ENCODE data around the gene MSANTD1.

Gene MSANTD1

GRCh38 chr4:3267576-3268394 lies 18.8 kb downstream of the MSANTD1 start:
- DNase-seq: no peak

- no peak for DNase-seq
Measured at GRCh38 chr4:3268395-3269104, 19.6 kb downstream of the MSANTD1 start.

- DNase-seq: no peak
Measured at GRCh38 chr4:3269105-3269927, 20.4 kb downstream of the MSANTD1 start.

GRCh38 chr4:3269991-3270611 lies 21.1 kb downstream of the MSANTD1 start:
- no peak for DNase-seq

GRCh38 chr4:3271131-3271530 lies 22.2 kb downstream of the MSANTD1 start:
- no peak for DNase-seq

GRCh38 chr4:3276986-3277385 lies 28.0 kb downstream of the MSANTD1 start:
- DNase-seq: no peak

- no peak for DNase-seq
Measured at GRCh38 chr4:3280466-3280865, 31.5 kb downstream of the MSANTD1 start.

GRCh38 chr4:3283483-3283882 lies 34.5 kb downstream of the MSANTD1 start:
- DNase-seq: no peak

GRCh38 chr4:3283916-3284315 lies 35.0 kb downstream of the MSANTD1 start:
- DNase-seq: no peak

- DNase-seq: no peak
Measured at GRCh38 chr4:3284734-3285557, 36.0 kb downstream of the MSANTD1 start.

- no peak for DNase-seq
Measured at GRCh38 chr4:3285558-3286334, 36.8 kb downstream of the MSANTD1 start.

- no peak for DNase-seq
Measured at GRCh38 chr4:3286335-3287175, 37.6 kb downstream of the MSANTD1 start.

- no peak for DNase-seq
Measured at GRCh38 chr4:3287271-3287971, 38.5 kb downstream of the MSANTD1 start.

- no peak for DNase-seq
Measured at GRCh38 chr4:3287972-3288570, 39.1 kb downstream of the MSANTD1 start.

- no peak for DNase-seq
Measured at GRCh38 chr4:3288571-3289094, 39.7 kb downstream of the MSANTD1 start.

- DNase-seq: no peak
Measured at GRCh38 chr4:3290476-3290875, 41.5 kb downstream of the MSANTD1 start.

- no peak for DNase-seq
Measured at GRCh38 chr4:3290889-3291321, 41.9 kb downstream of the MSANTD1 start.

- no peak for DNase-seq
Measured at GRCh38 chr4:3291411-3291968, 42.5 kb downstream of the MSANTD1 start.
